Mesenchymal stem cell (in vitro differentiated cells and primary cell): ENCODE measurements around the gene CRY2.

Experiments used
- DNase-seq: peaks from one replicate; pipeline ENCODE4 v3.0.0-alpha.2; 2013
- H2AFZ ChIP-seq: one replicate; pipeline ENCODE4 v1.6.1; 2013; ENCODE audit warnings: low read depth, mild to moderate bottlenecking, control low read depth, inconsistent platforms, low read length, moderate library complexity
- H2AK5ac ChIP-seq: 2 replicates; pipeline ENCODE4 v1.6.1; 2013; ENCODE audit warnings: low read length, moderate library complexity, mild to moderate bottlenecking, inconsistent platforms; ENCODE audit not compliant: severe bottlenecking
- H2BK120ac ChIP-seq: one replicate; pipeline ENCODE4 v1.6.1; 2013; ENCODE audit warnings: low read depth, mild to moderate bottlenecking, inconsistent platforms, low read length, moderate library complexity
- H2BK12ac ChIP-seq, 2 experiments: one replicate each; pipeline ENCODE4 v1.6.1; 2013; ENCODE audit warnings: inconsistent platforms in 2 of 2, low read length in 2 of 2, mild to moderate bottlenecking in 2 of 2, moderate library complexity in 2 of 2, control low read depth in 1 of 2
- H2BK15ac ChIP-seq: one replicate; pipeline ENCODE4 v1.6.1; 2013; ENCODE audit warnings: mild to moderate bottlenecking, low read depth, inconsistent platforms; ENCODE audit not compliant: poor library complexity, severe bottlenecking
- H2BK5ac ChIP-seq: 2 replicates; pipeline ENCODE4 v1.6.1; 2013; ENCODE audit warnings: low read depth, mild to moderate bottlenecking, low read length, control low read depth, inconsistent platforms; ENCODE audit not compliant: poor library complexity, severe bottlenecking
- H3K14ac ChIP-seq, 2 experiments: one replicate each; pipeline ENCODE4 v1.6.1; 2013; ENCODE audit warnings: inconsistent platforms in 2 of 2, low read length in 2 of 2, control low read depth in 1 of 2, mild to moderate bottlenecking in 1 of 2, moderate library complexity in 1 of 2
- H3K18ac ChIP-seq, 2 experiments: one replicate each; pipeline ENCODE4 v1.6.1; 2013; ENCODE audit warnings: inconsistent platforms in 2 of 2, low read length in 2 of 2, control low read depth in 1 of 2, low read depth in 1 of 2, mild to moderate bottlenecking in 1 of 2
- H3K23ac ChIP-seq, 2 experiments: one replicate each; pipeline ENCODE4 v1.6.1; 2013; ENCODE audit warnings: inconsistent platforms in 2 of 2, low read length in 2 of 2, mild to moderate bottlenecking in 2 of 2, moderate library complexity in 2 of 2, control low read depth in 1 of 2
- H3K27ac ChIP-seq: 2 replicates; pipeline ENCODE4 v1.5.1; 2013; ENCODE audit warnings: mild to moderate bottlenecking, moderate library complexity, low read length, control low read depth, inconsistent platforms; ENCODE audit not compliant: poor library complexity, severe bottlenecking
- H3K27me3 ChIP-seq, 2 experiments: 2 replicates each; pipeline versions ENCODE4 v1.6.1 to v1.7.0; 2013; ENCODE audit warnings: low read length in 2 of 2, mild to moderate bottlenecking in 2 of 2, moderate library complexity in 2 of 2, control low read depth in 1 of 2, inconsistent platforms in 1 of 2; ENCODE audit not compliant: control insufficient read depth in 1 of 2, insufficient read depth in 1 of 2
- H3K36me3 ChIP-seq, 2 experiments: 2 replicates each; pipeline versions ENCODE4 v1.6.1 to v1.7.0; 2013; ENCODE audit warnings: low read length in 2 of 2, control low read depth in 1 of 2, inconsistent platforms in 1 of 2, low read depth in 1 of 2, mild to moderate bottlenecking in 1 of 2; ENCODE audit not compliant: insufficient read depth in 2 of 2, control insufficient read depth in 1 of 2
- H3K4ac ChIP-seq, 2 experiments: one replicate each; pipeline ENCODE4 v1.6.1; 2013; ENCODE audit warnings: inconsistent platforms in 2 of 2, low read length in 2 of 2, mild to moderate bottlenecking in 2 of 2, moderate library complexity in 2 of 2, control low read depth in 1 of 2, low read depth in 1 of 2
- H3K4me1 ChIP-seq: 2 replicates; pipeline ENCODE4 v1.6.1; 2013; ENCODE audit warnings: low read depth, low read length, control low read depth; ENCODE audit not compliant: control insufficient read depth, insufficient read depth
- H3K4me2 ChIP-seq: 2 replicates; pipeline ENCODE4 v1.6.1; 2013; ENCODE audit warnings: low read length, mild to moderate bottlenecking, inconsistent platforms; ENCODE audit not compliant: poor library complexity, severe bottlenecking
- H3K4me3 ChIP-seq, 2 experiments: 2 replicates each; pipeline versions ENCODE4 v1.5.1 to v1.7.0; 2013; ENCODE audit warnings: low read length in 2 of 2, mild to moderate bottlenecking in 2 of 2, control low read depth in 1 of 2, low read depth in 1 of 2; ENCODE audit not compliant: insufficient read depth in 1 of 2
- H3K79me1 ChIP-seq: replicated peaks from 2 replicates; pipeline ENCODE4 v1.6.1; 2013; ENCODE audit warnings: mild to moderate bottlenecking, control low read depth, low read length, inconsistent platforms; ENCODE audit not compliant: poor library complexity, severe bottlenecking
- H3K9ac ChIP-seq: 2 replicates; pipeline ENCODE4 v1.7.0; 2013; ENCODE audit warnings: mild to moderate bottlenecking, low read length, moderate library complexity
- H3K9me3 ChIP-seq: 2 replicates; pipeline ENCODE4 v1.7.0; 2013; ENCODE audit warnings: mild to moderate bottlenecking, low read length; ENCODE audit not compliant: control insufficient read depth
- H4K8ac ChIP-seq: one replicate; pipeline ENCODE4 v1.6.1; 2013; ENCODE audit warnings: inconsistent platforms, mild to moderate bottlenecking, low read length, moderate library complexity
- H4K91ac ChIP-seq: one replicate; pipeline ENCODE4 v1.6.1; 2013; ENCODE audit warnings: mild to moderate bottlenecking, low read length, inconsistent platforms
- WGBS: methylation state at CpG from one replicate; pipeline ENCODE4 v1.1.7; 2013; ENCODE audit warnings: mixed read lengths; 5-methylcytosine and 5-hydroxymethylcytosine counted together

CRY2 gene

GRCh38 chr11:45810431-45811108, 36.7 kb upstream of the CRY2 start:
- Histone ChIP-seq H3K4me2 (no peak overlapping the region), H3K4me3 (no peak overlapping the region), H3K9ac (no peak overlapping the region), H2BK5ac (no peak overlapping the region), H3K9me3 (no peaks in the 10 kb centered on the region), H3K18ac (no peak overlapping the region), H3K36me3 (peaks cover 40 to 55% of the 10 kb centered on the region in 2 experiments), H3K14ac (no peak overlapping the region), H3K27ac (no peak overlapping the region), H3K23ac (no peak overlapping the region), H2BK120ac (no peak overlapping the region), H4K91ac (no peak overlapping the region), H2AFZ (no peak overlapping the region), H2BK12ac (no peak overlapping the region), H2BK15ac (no peak overlapping the region), H3K27me3 (no peaks in the 10 kb centered on the region), H3K79me1 (peaks cover 26% of the 10 kb centered on the region), H3K4me1 (peaks cover 19% of the 10 kb centered on the region), H3K4ac (no peak overlapping the region), H4K8ac (no peak overlapping the region), H2AK5ac (no peak overlapping the region)
- no peak for DNase-seq
- WGBS, result 98% methylated on average over 21 of the region's 23 CpGs

GRCh38 chr11:45811109-45811435, 36.2 kb upstream of the CRY2 start:
- no peak overlapping the region for H3K9ac ChIP-seq
- no peaks in the 10 kb centered on the region for H3K9me3 ChIP-seq
- no peak overlapping the region for H3K4ac ChIP-seq
- WGBS, result 93% methylated on average over 17 of the region's 17 CpGs
- H2BK15ac ChIP-seq, result no peak overlapping the region
- H2BK12ac ChIP-seq, result no peak overlapping the region
- DNase-seq, result no peak
- no peak overlapping the region for H2BK120ac ChIP-seq
- H3K27ac ChIP-seq, result no peak overlapping the region
- no peak overlapping the region for H3K4me2 ChIP-seq
- no peak overlapping the region for H3K4me3 ChIP-seq
- peaks cover 15% of the 10 kb centered on the region for H3K4me1 ChIP-seq
- H3K23ac ChIP-seq, result no peak overlapping the region
- peaks cover 26% of the 10 kb centered on the region for H3K79me1 ChIP-seq
- H2AK5ac ChIP-seq, result no peak overlapping the region
- no peak overlapping the region for H2AFZ ChIP-seq
- H4K8ac ChIP-seq, result no peak overlapping the region
- H3K36me3 ChIP-seq, result peaks cover 40 to 55% of the 10 kb centered on the region in 2 experiments
- no peak overlapping the region for H3K18ac ChIP-seq
- no peak overlapping the region for H3K14ac ChIP-seq
- H2BK5ac ChIP-seq, result no peak overlapping the region
- H3K27me3 ChIP-seq, result no peaks in the 10 kb centered on the region
- no peak overlapping the region for H4K91ac ChIP-seq

GRCh38 chr11:45811571-45812290, 35.5 kb upstream of the CRY2 start:
- H2BK120ac ChIP-seq, result no peak overlapping the region
- H2AFZ ChIP-seq, result no peak overlapping the region
- H3K9ac ChIP-seq, result no peak overlapping the region
- H3K79me1 ChIP-seq, result peaks cover 26% of the 10 kb centered on the region
- no peak overlapping the region for H3K27ac ChIP-seq
- H3K18ac ChIP-seq, result no peak overlapping the region
- no peak overlapping the region for H3K4ac ChIP-seq
- H3K4me1 ChIP-seq, result peaks cover 13% of the 10 kb centered on the region
- H4K91ac ChIP-seq, result no peak overlapping the region
- H2BK5ac ChIP-seq, result no peak overlapping the region
- H3K4me3 ChIP-seq, result peak overlapping the region in 1 of 2 experiments; percentile 15
- DNase-seq, result no peak
- no peak overlapping the region for H3K4me2 ChIP-seq
- H3K9me3 ChIP-seq, result no peaks in the 10 kb centered on the region
- WGBS, result 96% methylated on average over 8 of the region's 8 CpGs
- H4K8ac ChIP-seq, result no peak overlapping the region
- H3K27me3 ChIP-seq, result no peaks in the 10 kb centered on the region
- no peak overlapping the region for H2AK5ac ChIP-seq
- no peak overlapping the region for H2BK15ac ChIP-seq
- H3K36me3 ChIP-seq, result peaks cover 40 to 55% of the 10 kb centered on the region in 2 experiments
- no peak overlapping the region for H3K23ac ChIP-seq
- H2BK12ac ChIP-seq, result no peak overlapping the region
- H3K14ac ChIP-seq, result no peak overlapping the region

- Histone ChIP-seq H3K9me3 (no peaks in the 10 kb centered on the region), H3K9ac (no peak overlapping the region), H2BK12ac (no peak overlapping the region), H2AK5ac (no peak overlapping the region), H3K18ac (no peak overlapping the region), H4K91ac (no peak overlapping the region), H3K36me3 (peaks cover 40 to 46% of the 10 kb centered on the region in 2 experiments), H3K14ac (no peak overlapping the region), H4K8ac (no peak overlapping the region), H3K4me2 (no peak overlapping the region), H3K79me1 (peaks cover 19% of the 10 kb centered on the region), H3K27me3 (no peaks in the 10 kb centered on the region), H3K27ac (no peak overlapping the region), H3K23ac (no peak overlapping the region), H3K4me1 (peaks cover 5% of the 10 kb centered on the region), H2BK120ac (no peak overlapping the region), H3K4me3 (no peak overlapping the region), H2BK15ac (no peak overlapping the region), H3K4ac (no peak overlapping the region), H2BK5ac (no peak overlapping the region), H2AFZ (no peak overlapping the region)
- 71% methylated on average over 3 of the region's 7 CpGs for WGBS
- DNase-seq, result no peak
Measured at GRCh38 chr11:45812581-45813548, 34.4 kb upstream of the CRY2 start.
